GM12865 (cell line): Measurements from ENCODE around the gene SORBS1.

Experiments used
- DNase-seq: peaks from one replicate; pipeline ENCODE4 v3.0.0; 2010; ENCODE audit warnings: low read depth
- H3K4me3 ChIP-seq: 2 replicates; pipeline ENCODE4 v1.5.1; 2011; ENCODE audit warnings: mild to moderate bottlenecking, low read depth, low read length, control low read depth
- CTCF ChIP-seq: IDR thresholded peaks from 2 replicates; pipeline ENCODE4 v1.5.1; 2011; ENCODE audit warnings: low read length, control low read depth, low read depth, inconsistent platforms; ENCODE audit not compliant: insufficient read depth; ENCODE audit errors: missing control alignments

Gene SORBS1

GRCh38 chr10:95359466-95359865, 201.7 kb downstream of the SORBS1 start:
- no peak for TF ChIP-seq CTCF
- H3K4me3 ChIP-seq = no peak overlapping the region
- DNase-seq = no peak

- no peak overlapping the region for H3K4me3 ChIP-seq
- TF ChIP-seq CTCF = no peak
Observed at GRCh38 chr10:95356190-95356955, 204.8 kb downstream of the SORBS1 start.

GRCh38 chr10:95355301-95355700, 205.9 kb downstream of the SORBS1 start:
- no peak for DNase-seq
- TF ChIP-seq CTCF = no peak
- H3K4me3 ChIP-seq = no peak overlapping the region

More at GRCh38 chr10:95356190-95356955, 204.8 kb downstream of the SORBS1 start:
- no peak for DNase-seq

GRCh38 chr10:95354110-95354509, 207.1 kb downstream of the SORBS1 start:
- no peak overlapping the region for H3K4me3 ChIP-seq
- no peak for TF ChIP-seq CTCF
- no peak for DNase-seq

- H3K4me3 ChIP-seq = no peak overlapping the region
- DNase-seq = peak; percentile 12
- no peak for TF ChIP-seq CTCF
Observed at GRCh38 chr10:95353123-95353522, 208.0 kb downstream of the SORBS1 start.

GRCh38 chr10:95352684-95353083, 208.5 kb downstream of the SORBS1 start:
- no peak for TF ChIP-seq CTCF
- H3K4me3 ChIP-seq = no peak overlapping the region
- DNase-seq = peak; percentile 19

- H3K4me3 ChIP-seq = no peak overlapping the region
- no peak for DNase-seq
- TF ChIP-seq CTCF = no peak
Observed at GRCh38 chr10:95350830-95351228, 210.3 kb downstream of the SORBS1 start.
